Activated T-helper 1 cell treated with anti-CD3 and anti-CD28 coated beads, Interleukin-12 subunit alpha, Interleukin-12 subunit beta, Interleukin-2, Interleukin-4 antibody, amounts not matched to agents 30 ng/mL and 10 ng/mL and 1 ng/mL, durations not matched to agents 14 hours and 24 hours and 36 hours (primary cell): ENCODE measurements around the gene KDM2B. TPM values are rescaled to one million over a fixed set of nuclear protein-coding genes. Genes with fewer than 3 reads are reported as not detected.

Experiments
- DNase-seq: peaks from one replicate; pipeline ENCODE4 v3.0.0; 2021; ENCODE audit warnings: low spot score
- H3K27ac Mint-ChIP-seq: one replicate; pipeline ENCODE4 v1.8.0; 2021; ENCODE audit warnings: mild to moderate bottlenecking, mixed read lengths
- H3K27me3 Mint-ChIP-seq: one replicate; pipeline ENCODE4 v1.8.0; 2022; ENCODE audit warnings: mild to moderate bottlenecking, moderate library complexity, mixed read lengths; ENCODE audit not compliant: insufficient read depth
- H3K36me3 Mint-ChIP-seq: one replicate; pipeline ENCODE4 v1.8.0; 2021; ENCODE audit warnings: low read depth, mixed read lengths
- H3K4me1 Mint-ChIP-seq: one replicate; pipeline ENCODE4 v1.8.0; 2021; ENCODE audit warnings: low read depth, mixed read lengths
- H3K4me3 Mint-ChIP-seq: one replicate; pipeline ENCODE4 v1.8.0; 2021; ENCODE audit warnings: mild to moderate bottlenecking, moderate library complexity, mixed read lengths
- H3K9me3 Mint-ChIP-seq: one replicate; pipeline ENCODE4 v1.8.0; 2021; ENCODE audit warnings: mixed read lengths
- intact Hi-C: fragments of 100-400 bp; cut with micrococcal nuclease; formaldehyde crosslinking; loops from one replicate; pipeline ENCODE4 v1.15.1; 2024
- total RNA-seq: library from RNA; stranded (reverse); gene quantifications from 2 replicates; pipeline ENCODE4 v1.2.3, GENCODE V29; 2022

The KDM2B gene
- total RNA-seq, 1 donor from 2014 or later, result 60.1 TPM

GRCh38 chr12:121512561-121512960 lies 68.3 kb downstream of the KDM2B start:
- Mint-ChIP-seq H3K9me3 (no peaks in the 10 kb centered on the region), H3K27me3 (no peaks in the 10 kb centered on the region), H3K4me1 (peaks cover 5% of the 10 kb centered on the region), H3K36me3 (peaks cover 9% of the 10 kb centered on the region), H3K4me3 (no peak overlapping the region), H3K27ac (no peak overlapping the region)
- intact Hi-C loops, result no loop called here
- no peak for DNase-seq

- H3K4me1 Mint-ChIP-seq, result peaks cover 5% of the 10 kb centered on the region
- no peak overlapping the region for H3K4me3 Mint-ChIP-seq
- H3K27ac Mint-ChIP-seq, result no peak overlapping the region
- peaks cover 9% of the 10 kb centered on the region for H3K36me3 Mint-ChIP-seq
- H3K9me3 Mint-ChIP-seq, result no peaks in the 10 kb centered on the region
- DNase-seq, result no peak
- H3K27me3 Mint-ChIP-seq, result no peaks in the 10 kb centered on the region
- intact Hi-C loops, result no loop called here
These were observed 68.9 kb downstream of the KDM2B start for GRCh38 chr12:121511916-121512315.

GRCh38 chr12:121509339-121509738 lies 71.5 kb downstream of the KDM2B start:
- H3K36me3 Mint-ChIP-seq, result peaks cover 10% of the 10 kb centered on the region
- intact Hi-C loops, result no loop called here
- H3K27me3 Mint-ChIP-seq, result no peaks in the 10 kb centered on the region
- no peaks in the 10 kb centered on the region for H3K9me3 Mint-ChIP-seq
- no peak overlapping the region for H3K27ac Mint-ChIP-seq
- DNase-seq, result no peak
- peaks cover 5% of the 10 kb centered on the region for H3K4me1 Mint-ChIP-seq
- no peak overlapping the region for H3K4me3 Mint-ChIP-seq

- H3K36me3 Mint-ChIP-seq, result peaks cover 13% of the 10 kb centered on the region
- H3K27me3 Mint-ChIP-seq, result no peaks in the 10 kb centered on the region
- no peak for DNase-seq
- peaks cover 3% of the 10 kb centered on the region for H3K4me1 Mint-ChIP-seq
- H3K4me3 Mint-ChIP-seq, result no peak overlapping the region
- intact Hi-C loops, result no loop called here
- H3K27ac Mint-ChIP-seq, result no peak overlapping the region
- no peaks in the 10 kb centered on the region for H3K9me3 Mint-ChIP-seq
These were observed 72.3 kb downstream of the KDM2B start for GRCh38 chr12:121508533-121508932.

GRCh38 chr12:121507984-121508383 lies 72.8 kb downstream of the KDM2B start:
- Mint-ChIP-seq H3K36me3 (peaks cover 11% of the 10 kb centered on the region), H3K27ac (no peak overlapping the region), H3K4me1 (peaks cover 6% of the 10 kb centered on the region), H3K27me3 (no peaks in the 10 kb centered on the region), H3K9me3 (no peaks in the 10 kb centered on the region), H3K4me3 (no peak overlapping the region)
- intact Hi-C loops, result no loop called here
- DNase-seq, result no peak

GRCh38 chr12:121507245-121507644 lies 73.6 kb downstream of the KDM2B start:
- no peak overlapping the region for H3K4me3 Mint-ChIP-seq
- intact Hi-C loops, result no loop called here
- H3K9me3 Mint-ChIP-seq, result no peaks in the 10 kb centered on the region
- H3K4me1 Mint-ChIP-seq, result peaks cover 6% of the 10 kb centered on the region
- no peak overlapping the region for H3K27ac Mint-ChIP-seq
- no peak for DNase-seq
- H3K27me3 Mint-ChIP-seq, result no peaks in the 10 kb centered on the region
- peaks cover 10% of the 10 kb centered on the region for H3K36me3 Mint-ChIP-seq

- intact Hi-C loops, result no loop called here
- H3K4me3 Mint-ChIP-seq, result no peak overlapping the region
- H3K9me3 Mint-ChIP-seq, result no peaks in the 10 kb centered on the region
- no peak overlapping the region for H3K27ac Mint-ChIP-seq
- DNase-seq, result no peak
- peaks cover 6% of the 10 kb centered on the region for H3K4me1 Mint-ChIP-seq
- peaks cover 10% of the 10 kb centered on the region for H3K36me3 Mint-ChIP-seq
- H3K27me3 Mint-ChIP-seq, result no peaks in the 10 kb centered on the region
These were observed 75.3 kb downstream of the KDM2B start for GRCh38 chr12:121505513-121505912.

- Mint-ChIP-seq H3K27ac (no peak overlapping the region), H3K27me3 (no peaks in the 10 kb centered on the region), H3K4me3 (no peak overlapping the region), H3K9me3 (no peaks in the 10 kb centered on the region), H3K4me1 (peaks cover 6% of the 10 kb centered on the region), H3K36me3 (peaks cover 10% of the 10 kb centered on the region)
- intact Hi-C loops, result loop anchor here (5.0 kb wide), 1 partner anchor 33 kb away; no protein-coding TSS in a partner anchor
- DNase-seq, result no peak
These were observed 76.3 kb downstream of the KDM2B start for GRCh38 chr12:121504505-121504904.

- intact Hi-C loops, result loop anchor here (5.0 kb wide), 1 partner anchor 34 kb away; no protein-coding TSS in a partner anchor
- H3K27ac Mint-ChIP-seq, result no peak overlapping the region
- H3K4me3 Mint-ChIP-seq, result no peak overlapping the region
- no peaks in the 10 kb centered on the region for H3K9me3 Mint-ChIP-seq
- peaks cover 6% of the 10 kb centered on the region for H3K36me3 Mint-ChIP-seq
- H3K4me1 Mint-ChIP-seq, result peaks cover 6% of the 10 kb centered on the region
- H3K27me3 Mint-ChIP-seq, result no peaks in the 10 kb centered on the region
- DNase-seq, result no peak
These were observed 77.4 kb downstream of the KDM2B start for GRCh38 chr12:121503395-121503794.

GRCh38 chr12:121501946-121502345 lies 78.9 kb downstream of the KDM2B start:
- intact Hi-C loops, result loop anchor here (5.0 kb wide), 1 partner anchor 35 kb away; no protein-coding TSS in a partner anchor
- Mint-ChIP-seq H3K27me3 (no peaks in the 10 kb centered on the region), H3K9me3 (no peaks in the 10 kb centered on the region), H3K4me1 (peaks cover 9% of the 10 kb centered on the region), H3K27ac (no peak overlapping the region), H3K4me3 (no peak overlapping the region), H3K36me3 (peaks cover 6% of the 10 kb centered on the region)
- no peak for DNase-seq

GRCh38 chr12:121499929-121500793 lies 80.7 kb downstream of the KDM2B start:
- Mint-ChIP-seq H3K4me3 (no peak overlapping the region), H3K9me3 (no peaks in the 10 kb centered on the region), H3K36me3 (peaks cover 10% of the 10 kb centered on the region), H3K27me3 (no peaks in the 10 kb centered on the region), H3K27ac (no peak overlapping the region), H3K4me1 (peaks cover 12% of the 10 kb centered on the region)
- DNase-seq, result peak; percentile 55
- intact Hi-C loops, result loop anchor here (1.0 to 5.0 kb wide), 3 partner anchors 37 to 182 kb away; no protein-coding TSS in a partner anchor

- Mint-ChIP-seq H3K4me3 (no peak overlapping the region), H3K27ac (no peak overlapping the region), H3K36me3 (peaks cover 13% of the 10 kb centered on the region), H3K4me1 (peaks cover 18% of the 10 kb centered on the region), H3K27me3 (no peaks in the 10 kb centered on the region), H3K9me3 (no peaks in the 10 kb centered on the region)
- intact Hi-C loops, result no loop called here
- DNase-seq, result no peak
These were observed 85.1 kb downstream of the KDM2B start for GRCh38 chr12:121495746-121496145.

GRCh38 chr12:121494093-121494787 lies 86.6 kb downstream of the KDM2B start:
- no peak overlapping the region for H3K27ac Mint-ChIP-seq
- no peak overlapping the region for H3K4me3 Mint-ChIP-seq
- intact Hi-C loops, result loop anchor here (1.0 kb wide), 2 partner anchors 130 to 188 kb away; no protein-coding TSS in a partner anchor
- DNase-seq, result peak; percentile 15
- H3K27me3 Mint-ChIP-seq, result no peaks in the 10 kb centered on the region
- no peaks in the 10 kb centered on the region for H3K9me3 Mint-ChIP-seq
- peaks cover 21% of the 10 kb centered on the region for H3K4me1 Mint-ChIP-seq
- H3K36me3 Mint-ChIP-seq, result peaks cover 13% of the 10 kb centered on the region
